ENCODE data around the gene SYTL3.

Gene SYTL3

DNA sequence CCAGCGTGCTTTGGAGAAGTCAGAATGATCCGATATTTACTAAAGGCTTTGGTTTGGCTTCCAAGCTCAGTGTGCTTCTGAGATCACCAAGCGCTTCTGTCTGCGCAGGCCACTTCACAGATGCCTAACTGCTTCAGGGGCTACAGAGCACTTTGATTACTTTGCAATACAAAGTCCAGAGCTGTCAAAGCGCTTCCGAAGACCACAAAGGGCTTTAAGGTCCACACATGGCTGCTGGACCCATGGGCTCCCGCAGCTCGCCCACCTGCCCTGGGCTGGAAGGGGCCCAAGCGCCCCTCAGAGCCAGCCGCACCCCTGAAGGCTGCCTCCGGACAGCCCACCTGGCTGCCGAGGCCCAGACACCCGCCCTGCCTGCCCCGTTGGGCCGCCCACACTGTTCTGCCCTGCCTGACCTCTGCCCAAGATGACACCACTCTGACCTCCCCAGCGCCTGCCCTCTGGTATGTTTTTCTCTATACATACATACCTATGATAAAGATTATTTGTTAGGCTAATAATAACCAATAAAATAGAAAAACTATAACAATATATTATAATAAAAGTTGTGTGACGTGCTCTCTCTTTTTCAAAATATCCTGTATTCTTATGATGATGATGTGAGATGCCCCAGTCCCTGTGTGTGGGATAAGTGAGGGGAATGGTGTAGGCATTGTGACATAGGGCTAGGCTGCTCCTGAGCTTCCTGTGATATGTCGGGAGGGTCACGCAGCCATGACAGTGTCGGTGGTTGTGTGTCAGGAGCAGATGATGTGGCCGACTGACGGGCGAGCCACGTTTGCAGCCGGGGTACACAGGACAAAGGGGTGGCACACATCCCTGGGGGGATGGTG, 27.9 kb upstream of the SYTL3 start:
- Histone ChIP-seq H3K9me3 (ENCODE audit: control insufficient read depth in 5 of 5, low read length in 5 of 5) (no peaks in the 10 kb centered on the region), H3K4me1 (ENCODE audit: control insufficient read depth in 5 of 5, insufficient read depth in 5 of 5, low read length in 5 of 5) (peaks cover 2 to 11% (median 10%) of the 10 kb centered on the region in 5 donors), H3K27me3 (ENCODE audit: control insufficient read depth in 5 of 5, insufficient read depth in 4 of 5, low read length in 5 of 5) (no peaks in the 10 kb centered on the region), H3K27ac (ENCODE audit: low read depth, low read length) (no peak overlapping the region), H3K36me3 (ENCODE audit: control insufficient read depth in 5 of 5, insufficient read depth in 5 of 5, low read length in 5 of 5) (peaks cover 0 to 60% (median 39%) of the 10 kb centered on the region in 5 donors), H3K9ac (ENCODE audit: low read length in 5 of 5) (no peak overlapping the region), H3K4me3 (ENCODE audit: low read depth in 1 of 5, low read length in 5 of 5) (no peak overlapping the region)

- no peak overlapping the region for H3K4me3 ChIP-seq (ENCODE audit: low read depth in 1 of 5, low read length in 5 of 5)
- H3K9me3 ChIP-seq (ENCODE audit: control insufficient read depth in 5 of 5, low read length in 5 of 5): no peaks in the 10 kb centered on the region
- H3K9ac ChIP-seq (ENCODE audit: low read length in 5 of 5): no peak overlapping the region
- peaks cover 3 to 11% (median 10%) of the 10 kb centered on the region in 5 donors for H3K4me1 ChIP-seq (ENCODE audit: control insufficient read depth in 5 of 5, insufficient read depth in 5 of 5, low read length in 5 of 5)
- peaks cover 0 to 68% (median 45%) of the 10 kb centered on the region in 5 donors for H3K36me3 ChIP-seq (ENCODE audit: control insufficient read depth in 5 of 5, insufficient read depth in 5 of 5, low read length in 5 of 5)
- no peak overlapping the region for H3K27ac ChIP-seq (ENCODE audit: low read depth, low read length)
- H3K27me3 ChIP-seq (ENCODE audit: control insufficient read depth in 5 of 5, insufficient read depth in 4 of 5, low read length in 5 of 5): no peaks in the 10 kb centered on the region
These were observed 27.2 kb upstream of the SYTL3 start for GRCh38 chr6:158622545-158623190.

GRCh38 chr6:158624684-158625682, 24.9 kb upstream of the SYTL3 start:
- H3K27ac ChIP-seq (ENCODE audit: low read depth, low read length): no peak overlapping the region
- H3K9me3 ChIP-seq (ENCODE audit: control insufficient read depth in 5 of 5, low read length in 5 of 5): no peaks in the 10 kb centered on the region
- H3K4me3 ChIP-seq (ENCODE audit: low read depth in 1 of 5, low read length in 5 of 5): no peak overlapping the region
- peaks cover 0 to 87% (median 51%) of the 10 kb centered on the region in 5 donors for H3K36me3 ChIP-seq (ENCODE audit: control insufficient read depth in 5 of 5, insufficient read depth in 5 of 5, low read length in 5 of 5)
- no peak overlapping the region for H3K9ac ChIP-seq (ENCODE audit: low read length in 5 of 5)
- H3K27me3 ChIP-seq (ENCODE audit: control insufficient read depth in 5 of 5, insufficient read depth in 4 of 5, low read length in 5 of 5): no peaks in the 10 kb centered on the region
- peaks cover 3 to 11% (median 10%) of the 10 kb centered on the region in 5 donors for H3K4me1 ChIP-seq (ENCODE audit: control insufficient read depth in 5 of 5, insufficient read depth in 5 of 5, low read length in 5 of 5)

GRCh38 chr6:158625881-158626305, 24.0 kb upstream of the SYTL3 start:
- Histone ChIP-seq H3K27me3 (ENCODE audit: control insufficient read depth in 5 of 5, insufficient read depth in 4 of 5, low read length in 5 of 5) (no peaks in the 10 kb centered on the region), H3K4me1 (ENCODE audit: control insufficient read depth in 5 of 5, insufficient read depth in 5 of 5, low read length in 5 of 5) (peaks cover 3 to 17% (median 13%) of the 10 kb centered on the region in 5 donors), H3K9ac (ENCODE audit: low read length in 5 of 5) (no peak overlapping the region), H3K27ac (ENCODE audit: low read depth, low read length) (no peak overlapping the region), H3K9me3 (ENCODE audit: control insufficient read depth in 5 of 5, low read length in 5 of 5) (no peaks in the 10 kb centered on the region), H3K4me3 (ENCODE audit: low read depth in 1 of 5, low read length in 5 of 5) (no peak overlapping the region), H3K36me3 (ENCODE audit: control insufficient read depth in 5 of 5, insufficient read depth in 5 of 5, low read length in 5 of 5) (peaks cover 0 to 80% (median 48%) of the 10 kb centered on the region in 5 donors)

- H3K9me3 ChIP-seq (ENCODE audit: control insufficient read depth in 5 of 5, low read length in 5 of 5): no peaks in the 10 kb centered on the region
- H3K36me3 ChIP-seq (ENCODE audit: control insufficient read depth in 5 of 5, insufficient read depth in 5 of 5, low read length in 5 of 5): peaks cover 0 to 78% (median 43%) of the 10 kb centered on the region in 5 donors
- no peak overlapping the region for H3K4me3 ChIP-seq (ENCODE audit: low read depth in 1 of 5, low read length in 5 of 5)
- peak overlapping the region in 1 of 5 donors; percentile 33 for H3K9ac ChIP-seq (ENCODE audit: low read length in 5 of 5)
- H3K27me3 ChIP-seq (ENCODE audit: control insufficient read depth in 5 of 5, insufficient read depth in 4 of 5, low read length in 5 of 5): no peaks in the 10 kb centered on the region
- no peak overlapping the region for H3K27ac ChIP-seq (ENCODE audit: low read depth, low read length)
- H3K4me1 ChIP-seq (ENCODE audit: control insufficient read depth in 5 of 5, insufficient read depth in 5 of 5, low read length in 5 of 5): peaks cover 9 to 23% (median 20%) of the 10 kb centered on the region in 5 donors
These were observed 23.3 kb upstream of the SYTL3 start for GRCh38 chr6:158626360-158627167.

DNA sequence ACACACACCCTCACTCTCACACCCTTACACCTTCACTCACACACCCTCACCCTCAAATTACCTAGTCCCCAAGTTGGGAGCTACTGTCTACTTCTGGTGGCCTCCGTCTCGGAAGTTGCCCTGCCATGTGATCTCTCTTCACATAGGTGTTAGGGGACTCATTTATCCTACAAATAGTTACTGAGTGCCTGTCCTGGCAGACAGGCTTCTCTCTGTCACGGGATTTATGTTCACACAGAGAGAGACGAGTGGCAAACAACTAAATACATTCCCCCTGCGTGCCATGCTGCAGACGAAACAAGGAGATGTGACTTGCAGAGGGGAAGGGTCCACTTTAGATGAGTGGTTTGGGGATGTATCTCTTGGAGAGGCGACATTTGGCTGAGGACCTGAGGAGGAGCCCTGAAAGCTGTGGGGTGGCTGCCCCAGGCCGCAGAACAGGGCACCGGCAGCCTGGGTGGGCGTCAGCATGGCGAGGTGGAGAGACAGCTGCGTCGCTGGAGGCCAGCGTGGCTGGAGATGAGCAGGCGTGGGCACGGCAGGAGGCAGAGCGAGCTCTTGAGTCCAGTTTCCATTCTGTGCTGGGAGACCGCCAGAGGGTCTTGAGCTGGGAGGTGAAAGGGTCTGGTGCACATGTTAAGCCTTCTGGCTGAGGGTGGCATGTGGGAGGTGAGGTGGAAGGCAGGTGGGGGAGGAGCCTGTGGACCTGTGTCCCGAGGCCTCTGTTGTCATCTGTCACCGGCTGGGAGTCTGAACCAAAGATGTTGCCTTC, 22.5 kb upstream of the SYTL3 start:
- no peaks in the 10 kb centered on the region for H3K27me3 ChIP-seq (ENCODE audit: control insufficient read depth in 5 of 5, insufficient read depth in 4 of 5, low read length in 5 of 5)
- H3K36me3 ChIP-seq (ENCODE audit: control insufficient read depth in 5 of 5, insufficient read depth in 5 of 5, low read length in 5 of 5): peaks cover 0 to 70% (median 36%) of the 10 kb centered on the region in 5 donors
- H3K4me1 ChIP-seq (ENCODE audit: control insufficient read depth in 5 of 5, insufficient read depth in 5 of 5, low read length in 5 of 5): peaks cover 9 to 31% (median 27%) of the 10 kb centered on the region in 5 donors
- no peak overlapping the region for H3K27ac ChIP-seq (ENCODE audit: low read depth, low read length)
- no peaks in the 10 kb centered on the region for H3K9me3 ChIP-seq (ENCODE audit: control insufficient read depth in 5 of 5, low read length in 5 of 5)
- H3K9ac ChIP-seq (ENCODE audit: low read length in 5 of 5): no peak overlapping the region
- no peak overlapping the region for H3K4me3 ChIP-seq (ENCODE audit: low read depth in 1 of 5, low read length in 5 of 5)

- no peak overlapping the region for H3K4me3 ChIP-seq (ENCODE audit: low read depth in 1 of 5, low read length in 5 of 5)
- no peaks in the 10 kb centered on the region for H3K9me3 ChIP-seq (ENCODE audit: control insufficient read depth in 5 of 5, low read length in 5 of 5)
- H3K27me3 ChIP-seq (ENCODE audit: control insufficient read depth in 5 of 5, insufficient read depth in 4 of 5, low read length in 5 of 5): no peaks in the 10 kb centered on the region
- peaks cover 9 to 33% (median 27%) of the 10 kb centered on the region in 5 donors for H3K4me1 ChIP-seq (ENCODE audit: control insufficient read depth in 5 of 5, insufficient read depth in 5 of 5, low read length in 5 of 5)
- H3K36me3 ChIP-seq (ENCODE audit: control insufficient read depth in 5 of 5, insufficient read depth in 5 of 5, low read length in 5 of 5): peaks cover 0 to 66% (median 30%) of the 10 kb centered on the region in 5 donors
- no peak overlapping the region for H3K9ac ChIP-seq (ENCODE audit: low read length in 5 of 5)
- H3K27ac ChIP-seq (ENCODE audit: low read depth, low read length): no peak overlapping the region
These were observed 22.0 kb upstream of the SYTL3 start for GRCh38 chr6:158627940-158628211.

GRCh38 chr6:158628542-158628941, 21.3 kb upstream of the SYTL3 start:
- peaks cover 9 to 33% (median 27%) of the 10 kb centered on the region in 5 donors for H3K4me1 ChIP-seq (ENCODE audit: control insufficient read depth in 5 of 5, insufficient read depth in 5 of 5, low read length in 5 of 5)
- no peaks in the 10 kb centered on the region for H3K9me3 ChIP-seq (ENCODE audit: control insufficient read depth in 5 of 5, low read length in 5 of 5)
- H3K27ac ChIP-seq (ENCODE audit: low read depth, low read length): no peak overlapping the region
- H3K36me3 ChIP-seq (ENCODE audit: control insufficient read depth in 5 of 5, insufficient read depth in 5 of 5, low read length in 5 of 5): peaks cover 4 to 70% (median 35%) of the 10 kb centered on the region in 5 donors
- no peak overlapping the region for H3K4me3 ChIP-seq (ENCODE audit: low read depth in 1 of 5, low read length in 5 of 5)
- no peak overlapping the region for H3K9ac ChIP-seq (ENCODE audit: low read length in 5 of 5)
- no peaks in the 10 kb centered on the region for H3K27me3 ChIP-seq (ENCODE audit: control insufficient read depth in 5 of 5, insufficient read depth in 4 of 5, low read length in 5 of 5)

Measured in subcutaneous abdominal adipose tissue (tissue), 5 donors.